ENCODE measurements around the gene TNP1.

Gene TNP1

DNA sequence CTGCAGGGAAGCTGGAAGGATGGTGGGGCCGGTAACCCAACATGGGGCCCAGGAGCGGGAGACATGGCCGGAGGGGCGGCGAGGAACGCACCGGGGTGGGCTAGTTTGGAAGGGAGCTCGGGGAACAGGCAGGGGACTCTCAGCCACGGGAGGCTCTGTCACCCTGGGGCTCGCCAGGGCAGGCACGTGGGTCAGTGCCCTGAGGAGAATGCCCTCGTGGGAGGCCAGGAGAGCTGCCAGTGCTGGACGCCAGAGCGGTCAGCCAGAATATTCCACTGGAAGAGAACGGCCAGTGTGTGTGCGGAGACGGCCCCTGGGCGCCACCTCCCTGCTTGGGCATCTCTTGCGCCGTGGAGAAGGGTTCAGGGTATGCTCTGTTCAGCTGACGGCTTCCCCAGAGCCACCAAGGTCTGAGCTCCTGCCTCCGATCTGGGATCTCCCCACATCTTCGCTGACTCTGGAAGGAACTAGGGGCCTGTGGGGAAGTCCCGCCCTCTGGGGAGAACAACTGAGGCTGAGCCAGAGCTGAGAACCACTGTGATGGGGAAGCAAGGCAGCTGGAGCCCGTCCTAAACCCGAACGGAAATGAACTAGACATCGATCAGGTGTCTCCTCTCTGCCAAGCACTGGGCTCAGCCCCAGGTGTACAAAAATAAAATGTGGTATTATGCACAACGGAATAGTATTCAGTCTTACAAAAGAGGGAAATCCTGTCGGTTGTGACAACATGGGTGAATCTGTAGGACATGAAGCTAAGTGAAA, 49.3 kb downstream of the TNP1 start:
- Histone ChIP-seq H3K27me3 (ENCODE audit: insufficient read depth, poor library complexity, severe bottlenecking) (no peaks in the 10 kb centered on the region), H3K27ac (ENCODE audit: poor library complexity, severe bottlenecking) (no peak overlapping the region), H3K4me3 (ENCODE audit: severe bottlenecking) (no peak overlapping the region), H3K36me3 (ENCODE audit: low read depth) (no peaks in the 10 kb centered on the region), H3K9me3 (ENCODE audit: severe bottlenecking) (no peaks in the 10 kb centered on the region), H3K4me1 (ENCODE audit: insufficient read depth, poor library complexity, severe bottlenecking) (no peaks in the 10 kb centered on the region)
- ATAC-seq (ENCODE audit: low read depth): no peak
- TF ChIP-seq, protein P1, sequence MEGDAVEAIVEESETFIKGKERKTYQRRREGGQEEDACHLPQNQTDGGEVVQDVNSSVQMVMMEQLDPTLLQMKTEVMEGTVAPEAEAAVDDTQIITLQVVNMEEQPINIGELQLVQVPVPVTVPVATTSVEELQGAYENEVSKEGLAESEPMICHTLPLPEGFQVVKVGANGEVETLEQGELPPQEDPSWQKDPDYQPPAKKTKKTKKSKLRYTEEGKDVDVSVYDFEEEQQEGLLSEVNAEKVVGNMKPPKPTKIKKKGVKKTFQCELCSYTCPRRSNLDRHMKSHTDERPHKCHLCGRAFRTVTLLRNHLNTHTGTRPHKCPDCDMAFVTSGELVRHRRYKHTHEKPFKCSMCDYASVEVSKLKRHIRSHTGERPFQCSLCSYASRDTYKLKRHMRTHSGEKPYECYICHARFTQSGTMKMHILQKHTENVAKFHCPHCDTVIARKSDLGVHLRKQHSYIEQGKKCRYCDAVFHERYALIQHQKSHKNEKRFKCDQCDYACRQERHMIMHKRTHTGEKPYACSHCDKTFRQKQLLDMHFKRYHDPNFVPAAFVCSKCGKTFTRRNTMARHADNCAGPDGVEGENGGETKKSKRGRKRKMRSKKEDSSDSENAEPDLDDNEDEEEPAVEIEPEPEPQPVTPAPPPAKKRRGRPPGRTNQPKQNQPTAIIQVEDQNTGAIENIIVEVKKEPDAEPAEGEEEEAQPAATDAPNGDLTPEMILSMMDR (IDR thresholded peaks at IDR 0.05; ENCODE audit: poor library complexity, severe bottlenecking): no peak
- DNase-seq (ENCODE audit: low spot score): no peak

Data from RWPE2 (cell line).